IMR-90 (cell line): ENCODE measurements around the gene SBSN. TPM values are rescaled to one million over a fixed set of nuclear protein-coding genes. Genes with fewer than 3 reads are reported as not detected.

Experiments
- ATAC-seq: fragments of 200-7000 bp; cut with Tn5 transposase; 2 replicates; pipeline ENCODE4 v1.9.1; 2020; ENCODE audit warnings: low read depth, mild to moderate bottlenecking, moderate library complexity
- BruUV-seq: library from RNA; stranded (reverse); fragments of 400-500 nt; replicated peaks from 2 replicates; lab custom pipeline; 2021; lab: Mats Ljungman, UMichigan
- CTCF ChIA-PET: fragments of 300-600 bp; formaldehyde crosslinking; extraction: SDS; loops from one replicate; lab custom pipeline; 2021; ENCODE audit warnings: antibody characterized with exemption; lab: Yijun Ruan, JAX
- POLR2A ChIA-PET: fragments of 300-600 bp; sonication (Branson Sonifier 250); formaldehyde crosslinking; loops from one replicate; lab custom pipeline; 2022; ENCODE audit warnings: antibody characterized with exemption; ENCODE audit not compliant: unreplicated experiment; lab: Charles Lee
- DNase-seq: peaks from one replicate; pipeline ENCODE4 v3.0.0; 2013
- H2AFZ ChIP-seq: replicated peaks from 2 replicates; pipeline ENCODE3; 2013; ENCODE audit warnings: low read length, mild to moderate bottlenecking; ENCODE audit not compliant: poor library complexity
- H2AK5ac ChIP-seq: 2 replicates; pipeline ENCODE4 v1.6.1; 2013; ENCODE audit warnings: low read depth, low read length, inconsistent platforms
- H2AK9ac ChIP-seq: replicated peaks from 2 replicates; pipeline ENCODE3; 2013; ENCODE audit warnings: mild to moderate bottlenecking, low read depth, low read length, moderate library complexity; ENCODE audit not compliant: poor library complexity
- H2BK120ac ChIP-seq: 2 replicates; pipeline ENCODE4 v1.6.1; 2013; ENCODE audit warnings: low read depth, low read length, inconsistent platforms
- H2BK15ac ChIP-seq: 3 replicates; pipeline ENCODE4 v1.6.1; 2013; ENCODE audit warnings: low read depth, low read length, inconsistent platforms
- H2BK20ac ChIP-seq: 2 replicates; pipeline ENCODE4 v1.6.1; 2013; ENCODE audit warnings: low read depth, mild to moderate bottlenecking, inconsistent platforms, low read length, moderate library complexity
- H2BK5ac ChIP-seq: 2 replicates; pipeline ENCODE4 v1.6.1; 2013; ENCODE audit warnings: mild to moderate bottlenecking, low read depth, low read length, inconsistent platforms; ENCODE audit not compliant: poor library complexity, severe bottlenecking
- H3K14ac ChIP-seq: replicated peaks from 2 replicates; pipeline ENCODE4 v1.6.1; 2013; ENCODE audit warnings: low read depth, low read length, inconsistent platforms
- H3K18ac ChIP-seq: 2 replicates; pipeline ENCODE4 v1.6.1; 2013; ENCODE audit warnings: low read depth, low read length, control low read depth
- H3K23ac ChIP-seq: 2 replicates; pipeline ENCODE4 v1.6.1; 2013; ENCODE audit warnings: low read depth, low read length, inconsistent platforms
- H3K27ac ChIP-seq: 2 replicates; pipeline ENCODE4 v1.5.1; 2013; ENCODE audit warnings: mild to moderate bottlenecking, control low read depth, low read length; ENCODE audit not compliant: insufficient read depth
- H3K27me3 ChIP-seq: 2 replicates; pipeline ENCODE4 v1.6.1; 2013; ENCODE audit warnings: low read length; ENCODE audit not compliant: control insufficient read depth, insufficient read depth
- H3K36me3 ChIP-seq: 2 replicates; pipeline ENCODE4 v1.6.1; 2013; ENCODE audit warnings: low read length, mixed read lengths; ENCODE audit not compliant: control insufficient read depth, insufficient read depth
- H3K4ac ChIP-seq: 2 replicates; pipeline ENCODE4 v1.6.1; 2013; ENCODE audit warnings: low read depth, low read length, inconsistent platforms
- H3K4me1 ChIP-seq: 2 replicates; pipeline ENCODE4 v1.6.1; 2013; ENCODE audit warnings: low read length, mixed read lengths; ENCODE audit not compliant: control insufficient read depth, insufficient read depth
- H3K4me2 ChIP-seq: 2 replicates; pipeline ENCODE4 v1.6.1; 2013; ENCODE audit warnings: low read depth, mild to moderate bottlenecking, control low read depth, low read length, moderate library complexity
- H3K4me3 ChIP-seq: 2 replicates; pipeline ENCODE4 v1.5.1; 2013; ENCODE audit warnings: low read depth, mild to moderate bottlenecking, control low read depth, low read length, moderate library complexity; ENCODE audit not compliant: insufficient read depth
- H3K56ac ChIP-seq: 2 replicates; pipeline ENCODE4 v1.6.1; 2013; ENCODE audit warnings: low read length, inconsistent platforms; ENCODE audit not compliant: insufficient read depth; ENCODE audit errors: extremely low read depth
- H3K79me1 ChIP-seq, 2 experiments: 2 replicates each; pipeline ENCODE4 v1.6.1; 2013; ENCODE audit warnings: low read length in 2 of 2, inconsistent platforms in 1 of 2, low read depth in 1 of 2
- H3K9ac ChIP-seq: 2 replicates; pipeline ENCODE4 v1.6.1; 2013; ENCODE audit warnings: low read depth, low read length, control low read depth
- H3K9me1 ChIP-seq: 2 replicates; pipeline ENCODE4 v1.6.1; 2013; ENCODE audit warnings: low read length, inconsistent platforms; ENCODE audit not compliant: insufficient read depth
- H3K9me3 ChIP-seq: 2 replicates; pipeline ENCODE4 v1.6.1; 2013; ENCODE audit warnings: low read length; ENCODE audit not compliant: control insufficient read depth, insufficient read depth
- H4K20me1 ChIP-seq: 2 replicates; pipeline ENCODE4 v1.6.1; 2013; ENCODE audit warnings: low read length, inconsistent platforms; ENCODE audit not compliant: insufficient read depth
- H4K5ac ChIP-seq: 2 replicates; pipeline ENCODE4 v1.6.1; 2013; ENCODE audit warnings: mild to moderate bottlenecking, low read depth, low read length, control low read depth
- H4K8ac ChIP-seq, 2 experiments: 2 replicates each; pipeline ENCODE4 v1.6.1; 2013; ENCODE audit warnings: low read depth in 2 of 2, low read length in 2 of 2, control low read depth in 1 of 2, inconsistent platforms in 1 of 2
- H4K91ac ChIP-seq: 2 replicates; pipeline ENCODE4 v1.6.1; 2013; ENCODE audit warnings: low read depth, low read length, inconsistent platforms; ENCODE audit not compliant: insufficient read depth
- CEBPB ChIP-seq: IDR thresholded peaks from 2 replicates; pipeline ENCODE4 v1.6.1; 2012; ENCODE audit warnings: low read depth, low read length, improper control_type of control experiment
- CTCF ChIP-seq: conservative IDR thresholded peaks from 2 replicates; pipeline ENCODE4 v1.5.1; 2012; ENCODE audit warnings: mild to moderate bottlenecking, low read depth, low read length, improper control_type of control experiment
- FOS ChIP-seq: fragments of 150-350 bp; IDR thresholded peaks from 2 replicates; pipeline ENCODE4 v1.6.1; 2016; ENCODE audit warnings: low read depth, low read length
- MXI1 ChIP-seq: IDR thresholded peaks from 2 replicates; pipeline ENCODE4 v1.6.1; 2012; ENCODE audit warnings: low read depth, mild to moderate bottlenecking, low read length, moderate library complexity, borderline replicate concordance
- NFE2L2 ChIP-seq: fragments of 150-350 bp; IDR thresholded peaks from 2 replicates; pipeline ENCODE4 v1.6.1; 2016; ENCODE audit warnings: low read depth, mild to moderate bottlenecking, low read length
- RCOR1 ChIP-seq: IDR thresholded peaks from 2 replicates; pipeline ENCODE4 v1.6.1; 2012; ENCODE audit warnings: mild to moderate bottlenecking, low read length, improper control_type of control experiment; ENCODE audit not compliant: insufficient replicate concordance
- WGBS, 2 experiments: methylation state at CpG; one replicate each; pipeline versions ENCODE4 v1.1.5 to v1.1.7; 2013; ENCODE audit warnings: missing lambda C conversion rate in 2 of 2; ENCODE audit not compliant: insufficient read length in 1 of 2; ENCODE audit errors: extremely low coverage in 2 of 2; 5-methylcytosine and 5-hydroxymethylcytosine counted together
- dilution Hi-C: fragments of 300-500 bp; cut with HindIII; formaldehyde crosslinking; loops from one replicate; pipeline ENCODE4 v1.14.3; 2018; ENCODE audit warnings: low sequenced_read_pairs; ENCODE audit not compliant: unreplicated experiment
- in situ Hi-C: fragments of 300-500 bp; cut with MboI; formaldehyde crosslinking; loops from 3 replicates; pipeline ENCODE4 v1.14.3; 2019; ENCODE audit warnings: low sequenced_read_pairs, inconsistent platforms, mixed read lengths
- intact Hi-C: fragments of 100-400 bp; cut with micrococcal nuclease; formaldehyde crosslinking; loops from 2 replicates; pipeline ENCODE4 v1.10.0; 2022
- polyA plus RNA-seq, 3 experiments: library from polyadenylated mRNA; depleted of rRNA; stranded (reverse); fragments of >200 nt; gene quantifications; 2 replicates each; pipeline ENCODE4 v1.2.3, GENCODE V29; 2012; ENCODE audit warnings: low replicate concordance in 1 of 3
- total RNA-seq: library from RNA; depleted of rRNA; stranded (reverse); fragments of >200 nt; gene quantifications from 2 replicates; pipeline ENCODE4 v1.2.3, GENCODE V29; 2012

The SBSN gene
- total and polyA plus RNA-seq, 2 of the 4 experiments (the other 2 are of a cell fraction): 0.72 to 6.4 TPM

GRCh38 chr19:35507561-35507960, 20.6 kb downstream of the SBSN start:
- no peak overlapping the region for H3K23ac ChIP-seq
- DNase-seq (no peak), ATAC-seq (no peak)
- H3K4me3 ChIP-seq: no peak overlapping the region
- ChIA-PET CTCF (no interaction called here), POLR2A (no interaction called here)
- no peak overlapping the region for H4K91ac ChIP-seq
- no peak overlapping the region for H3K14ac ChIP-seq
- in situ Hi-C loops: no loop called here
- H2BK15ac ChIP-seq: no peak overlapping the region
- no peak overlapping the region for H3K18ac ChIP-seq
- no peak overlapping the region for H3K27ac ChIP-seq
- H3K36me3 ChIP-seq: no peaks in the 10 kb centered on the region
- H2AFZ ChIP-seq: no peak overlapping the region
- H3K4me2 ChIP-seq: no peak overlapping the region
- H3K56ac ChIP-seq: no peak overlapping the region
- H3K4me1 ChIP-seq: no peaks in the 10 kb centered on the region; the same call in 1 of the 2 replicates
- no peak overlapping the region for H2AK9ac ChIP-seq
- no peak overlapping the region for H3K9ac ChIP-seq
- no peak overlapping the region for H4K5ac ChIP-seq
- no peak overlapping the region for H4K8ac ChIP-seq
- H2BK5ac ChIP-seq: no peak overlapping the region
- WGBS, 2 experiments: 0% methylated on average over 3 of the region's 11 CpGs; no CpG with 5 or more reads in 1 of the 2 experiments
- dilution Hi-C loops: no loop called here
- H3K27me3 ChIP-seq: peaks cover 76% of the 10 kb centered on the region
- no peaks in the 10 kb centered on the region for H4K20me1 ChIP-seq
- no peak for TF ChIP-seq RCOR1
- no peak for TF ChIP-seq NFE2L2
- TF ChIP-seq MXI1: no peak
- no peak for TF ChIP-seq CTCF
- TF ChIP-seq FOS: no peak
- no peak for TF ChIP-seq CEBPB
- no peaks in the 10 kb centered on the region for H3K79me1 ChIP-seq
- no peak overlapping the region for H2AK5ac ChIP-seq
- intact Hi-C loops: no loop called here
- H2BK120ac ChIP-seq: no peak overlapping the region
- H2BK20ac ChIP-seq: no peak overlapping the region
- no TSS peak for BruUV-seq
- H3K9me1 ChIP-seq: no peaks in the 10 kb centered on the region; the same call in 1 of the 2 replicates
- H3K9me3 ChIP-seq: no peaks in the 10 kb centered on the region
- H3K4ac ChIP-seq: no peak overlapping the region
